ENCODE data around the gene GOLGA6L7. TPM values are rescaled to one million over a fixed set of nuclear protein-coding genes. Genes with fewer than 3 reads are reported as not detected.
"Not testable (repeated sequence)": the region's sequence is repeated elsewhere in the genome, so short reads cannot be mapped to it uniquely, and the experiment has no call there.

GOLGA6L7 gene, protein sequence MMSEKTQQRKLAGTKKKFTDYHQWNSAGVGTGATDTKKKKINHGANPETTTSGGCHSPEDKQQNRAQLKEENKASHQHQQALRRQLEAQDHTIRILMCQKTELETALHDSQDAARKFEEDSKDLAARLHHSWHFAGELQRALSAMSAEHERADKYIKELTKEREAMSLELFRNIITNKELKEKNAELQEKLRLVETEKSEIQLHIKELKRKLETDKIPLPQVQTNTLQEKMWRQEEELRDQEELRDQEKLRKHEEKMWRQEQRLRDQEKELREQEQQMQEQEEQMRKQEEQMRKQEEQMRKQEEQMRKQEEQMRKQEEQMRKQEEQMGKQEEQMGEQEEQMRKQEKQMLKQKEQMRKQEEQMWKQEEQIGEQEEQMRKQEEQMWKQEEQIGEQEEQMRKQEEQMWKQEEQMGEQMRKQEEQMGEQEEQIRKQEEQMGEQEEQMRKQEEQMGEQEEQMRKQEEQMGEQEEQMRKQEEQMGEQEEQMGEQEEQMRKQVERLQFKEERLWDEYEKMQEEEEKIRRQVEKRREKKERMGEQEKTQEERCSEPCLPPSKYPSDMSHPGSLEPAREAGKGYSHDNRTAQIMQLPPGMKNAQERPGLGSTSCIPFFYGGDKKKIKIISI
- total RNA-seq (2014; rRNA removed; shearing (Covaris generic)): not detected in 2 replicates

DNA sequence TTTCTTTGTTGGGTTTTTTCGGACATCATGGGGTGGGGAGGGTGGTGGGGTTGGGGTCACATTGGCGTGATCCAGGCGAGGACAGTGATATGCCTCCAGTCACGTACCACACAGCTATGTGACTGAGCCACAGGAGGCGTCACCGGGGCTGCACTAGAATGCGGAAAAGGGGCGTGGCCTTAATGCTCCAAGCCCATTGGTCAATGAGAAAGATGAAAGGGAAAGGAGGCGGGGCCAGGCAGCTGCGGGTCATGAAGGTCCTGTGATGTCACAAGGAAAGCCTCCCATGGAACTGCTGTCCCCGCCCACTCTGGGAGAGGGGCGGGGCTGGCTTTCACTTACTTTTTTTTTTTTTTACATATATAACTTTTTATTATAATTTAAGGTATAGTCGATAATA is at the start of gene GOLGA6L7:
Gene GOLGA6L7, minus strand, starts transcription at position 124 of the 400 bp plus-strand sequence. Its CDS starts 95 bp downstream, at position 29.
- H3K27me3 ChIP-seq (ENCODE audit: control insufficient read depth, insufficient read depth, low read length); H3K4me3 ChIP-seq (ENCODE audit: insufficient read depth, low read depth, low read length); H3K36me3 ChIP-seq (replicated peaks; ENCODE audit: control insufficient read depth, insufficient read depth, low read length): not testable (repeated sequence)
- DNase-seq: peak; percentile 52

- H3K36me3 ChIP-seq (replicated peaks; ENCODE audit: control insufficient read depth, insufficient read depth, low read length): no peaks in the 10 kb centered on the region
- DNase-seq: no peak
- H3K4me3 ChIP-seq (ENCODE audit: insufficient read depth, low read depth, low read length): no peak overlapping the region
- no peaks in the 10 kb centered on the region for H3K27me3 ChIP-seq (ENCODE audit: control insufficient read depth, insufficient read depth, low read length)
Observed at GRCh38 chr15:28897861-28898585, 49.6 kb upstream of the GOLGA6L7 start.

- DNase-seq: no peak
- no peak overlapping the region for H3K4me3 ChIP-seq (ENCODE audit: insufficient read depth, low read depth, low read length)
- no peaks in the 10 kb centered on the region for H3K27me3 ChIP-seq (ENCODE audit: control insufficient read depth, insufficient read depth, low read length)
- no peaks in the 10 kb centered on the region for H3K36me3 ChIP-seq (replicated peaks; ENCODE audit: control insufficient read depth, insufficient read depth, low read length)
Observed at GRCh38 chr15:28896951-28897350, 48.5 kb upstream of the GOLGA6L7 start.

DNA sequence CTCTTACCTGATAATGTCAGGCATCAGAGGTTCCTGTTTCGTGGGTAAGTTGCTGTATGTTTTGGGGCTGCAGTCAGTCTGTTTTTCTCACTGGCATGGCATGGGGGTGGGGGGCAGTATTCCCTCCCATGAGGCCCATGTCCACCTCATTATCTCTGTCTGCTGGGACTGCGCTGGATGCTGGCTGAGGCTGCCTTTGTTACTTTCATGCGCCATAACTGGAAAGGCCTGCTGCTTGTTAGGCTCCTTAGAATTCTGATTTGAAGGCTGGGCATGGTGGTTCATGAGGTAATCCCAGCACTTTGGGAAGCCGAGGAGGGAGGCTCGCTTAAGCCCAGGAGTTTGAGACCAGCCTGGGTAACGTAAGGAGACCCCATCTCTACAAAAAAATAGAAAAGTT is 47.1 kb upstream of the GOLGA6L7 start:
- DNase-seq: no peak
- no peaks in the 10 kb centered on the region for H3K36me3 ChIP-seq (replicated peaks; ENCODE audit: control insufficient read depth, insufficient read depth, low read length)

DNA sequence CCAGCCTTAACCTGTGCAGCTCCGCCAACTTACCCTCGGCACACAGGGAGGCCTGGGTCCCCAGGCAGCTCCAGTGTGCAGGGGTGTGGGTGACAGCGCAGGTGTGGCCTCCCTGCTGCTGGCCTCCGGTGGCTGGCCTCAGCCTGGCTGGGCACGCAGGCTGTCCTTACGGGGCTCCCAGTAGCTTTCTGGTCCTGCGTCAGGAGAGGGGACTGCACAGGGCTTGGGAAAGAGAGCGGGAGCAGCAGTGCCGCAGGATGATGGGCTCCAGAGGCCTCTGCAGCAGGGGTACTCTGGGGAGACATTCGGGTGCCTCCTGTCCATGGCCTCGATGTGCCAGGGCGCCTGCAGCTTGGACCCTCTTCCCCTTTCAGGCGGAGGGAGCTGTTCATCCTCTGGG is 46.7 kb upstream of the GOLGA6L7 start:
- no peaks in the 10 kb centered on the region for H3K36me3 ChIP-seq (replicated peaks; ENCODE audit: control insufficient read depth, insufficient read depth, low read length)
- H3K27me3 ChIP-seq (ENCODE audit: control insufficient read depth, insufficient read depth, low read length): no peaks in the 10 kb centered on the region
- H3K4me3 ChIP-seq (ENCODE audit: insufficient read depth, low read depth, low read length): no peak overlapping the region
- DNase-seq: peak; percentile 58

More for the DNA sequence above, 47.1 kb upstream of the GOLGA6L7 start:
- Histone ChIP-seq H3K4me3 (ENCODE audit: insufficient read depth, low read depth, low read length) (no peak overlapping the region), H3K27me3 (ENCODE audit: control insufficient read depth, insufficient read depth, low read length) (no peaks in the 10 kb centered on the region)

GRCh38 chr15:28894631-28895030 is 46.2 kb upstream of the GOLGA6L7 start:
- peak; percentile 41 for DNase-seq
- Histone ChIP-seq H3K27me3 (ENCODE audit: control insufficient read depth, insufficient read depth, low read length) (no peaks in the 10 kb centered on the region), H3K4me3 (ENCODE audit: insufficient read depth, low read depth, low read length) (no peak overlapping the region), H3K36me3 (replicated peaks; ENCODE audit: control insufficient read depth, insufficient read depth, low read length) (no peaks in the 10 kb centered on the region)

GRCh38 chr15:28892789-28893610 is 44.6 kb upstream of the GOLGA6L7 start:
- peaks cover 1% of the 10 kb centered on the region; the same call in 1 of the 2 replicates for H3K27me3 ChIP-seq (ENCODE audit: control insufficient read depth, insufficient read depth, low read length)
- no peak for DNase-seq

GRCh38 chr15:28891588-28891987 is 43.1 kb upstream of the GOLGA6L7 start:
- no peaks in the 10 kb centered on the region for H3K36me3 ChIP-seq (replicated peaks; ENCODE audit: control insufficient read depth, insufficient read depth, low read length)
- H3K4me3 ChIP-seq (ENCODE audit: insufficient read depth, low read depth, low read length): no peak overlapping the region
- DNase-seq: no peak

More at GRCh38 chr15:28892789-28893610, 44.6 kb upstream of the GOLGA6L7 start:
- Histone ChIP-seq H3K4me3 (ENCODE audit: insufficient read depth, low read depth, low read length) (no peak overlapping the region), H3K36me3 (replicated peaks; ENCODE audit: control insufficient read depth, insufficient read depth, low read length) (no peaks in the 10 kb centered on the region)

GRCh38 chr15:28890711-28891495 is 42.5 kb upstream of the GOLGA6L7 start:
- no peaks in the 10 kb centered on the region for H3K36me3 ChIP-seq (replicated peaks; ENCODE audit: control insufficient read depth, insufficient read depth, low read length)
- H3K4me3 ChIP-seq (ENCODE audit: insufficient read depth, low read depth, low read length): no peak overlapping the region
- H3K27me3 ChIP-seq (ENCODE audit: control insufficient read depth, insufficient read depth, low read length): peaks cover 18% of the 10 kb centered on the region
- no peak for DNase-seq

More at GRCh38 chr15:28891588-28891987, 43.1 kb upstream of the GOLGA6L7 start:
- H3K27me3 ChIP-seq (ENCODE audit: control insufficient read depth, insufficient read depth, low read length): peaks cover 13% of the 10 kb centered on the region

- not testable (repeated sequence) for H3K4me3 ChIP-seq (ENCODE audit: insufficient read depth, low read depth, low read length); DNase-seq; H3K36me3 ChIP-seq (replicated peaks; ENCODE audit: control insufficient read depth, insufficient read depth, low read length)
- peaks cover 24% of the 10 kb centered on the region for H3K27me3 ChIP-seq (ENCODE audit: control insufficient read depth, insufficient read depth, low read length)
Observed at GRCh38 chr15:28890291-28890690, 41.8 kb upstream of the GOLGA6L7 start.

DNA sequence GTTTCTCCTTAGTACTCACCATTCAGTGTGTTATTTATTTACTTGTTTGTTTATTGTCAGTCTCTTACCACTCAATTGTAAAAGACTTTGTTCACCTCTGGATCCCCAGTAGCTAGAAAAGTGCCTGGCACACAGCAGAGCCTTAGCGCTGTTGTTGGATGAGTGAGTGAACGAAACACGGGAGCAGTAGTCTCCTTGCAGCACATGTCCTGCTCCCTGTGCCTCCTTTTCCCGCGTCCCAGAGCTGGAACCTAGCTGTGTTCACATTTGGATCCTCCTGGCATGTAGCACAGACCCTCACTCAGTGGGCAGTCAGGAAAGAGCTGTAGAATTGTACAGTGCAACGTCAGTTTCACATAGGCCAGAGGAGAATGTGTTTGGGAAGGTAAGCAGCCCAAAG is 41.4 kb upstream of the GOLGA6L7 start:
- not testable (repeated sequence) for H3K36me3 ChIP-seq (replicated peaks; ENCODE audit: control insufficient read depth, insufficient read depth, low read length); DNase-seq; H3K4me3 ChIP-seq (ENCODE audit: insufficient read depth, low read depth, low read length)
- H3K27me3 ChIP-seq (ENCODE audit: control insufficient read depth, insufficient read depth, low read length): peaks cover 28% of the 10 kb centered on the region

DNA sequence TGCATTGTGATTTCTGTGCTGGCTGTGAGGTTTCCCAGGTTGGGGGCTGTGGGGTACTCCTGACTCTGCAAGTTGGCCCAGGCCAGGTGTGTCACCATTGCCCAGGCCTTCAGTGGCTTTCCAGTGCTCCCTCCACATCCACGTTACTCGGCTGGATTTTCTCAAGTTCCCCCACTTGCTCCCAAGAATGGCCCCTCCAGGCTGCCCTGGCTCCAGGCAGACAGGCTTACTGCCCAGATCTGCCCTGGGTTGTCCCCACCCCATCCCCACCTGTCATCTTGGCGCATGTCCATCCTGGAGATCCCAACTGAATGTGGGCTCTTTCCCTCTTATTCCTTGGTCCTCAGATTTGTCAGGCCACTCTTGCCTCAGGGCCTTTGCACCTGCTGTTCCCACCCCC is 40.9 kb upstream of the GOLGA6L7 start:
- DNase-seq: no peak
- Histone ChIP-seq H3K4me3 (ENCODE audit: insufficient read depth, low read depth, low read length) (no peak overlapping the region), H3K36me3 (replicated peaks; ENCODE audit: control insufficient read depth, insufficient read depth, low read length) (no peaks in the 10 kb centered on the region)

DNA sequence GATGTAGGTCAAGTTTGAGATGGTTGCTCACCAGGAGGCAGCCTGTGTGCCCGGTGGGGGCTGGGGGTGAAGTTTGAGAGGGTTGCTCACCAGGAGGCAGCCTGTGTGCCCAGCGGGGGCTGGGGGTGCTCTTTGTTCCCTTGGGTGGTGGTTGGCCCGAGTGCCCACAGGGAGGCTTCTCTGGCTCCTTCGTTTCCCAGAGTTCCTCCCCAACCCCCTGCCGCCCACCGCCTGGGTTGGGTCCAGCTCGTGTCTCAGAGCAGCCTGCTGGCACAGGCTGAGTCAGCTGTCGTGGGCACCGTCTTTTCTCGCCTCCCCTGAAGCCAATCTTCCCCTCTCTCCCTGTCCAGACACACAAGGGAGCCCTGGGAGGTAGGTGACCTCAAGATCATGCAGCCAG is 40.5 kb upstream of the GOLGA6L7 start:
- H3K4me3 ChIP-seq (ENCODE audit: insufficient read depth, low read depth, low read length): no peak overlapping the region
- no peaks in the 10 kb centered on the region for H3K36me3 ChIP-seq (replicated peaks; ENCODE audit: control insufficient read depth, insufficient read depth, low read length)
- peaks cover 34% of the 10 kb centered on the region for H3K27me3 ChIP-seq (ENCODE audit: control insufficient read depth, insufficient read depth, low read length)
- no peak for DNase-seq

More for the DNA sequence above, 40.9 kb upstream of the GOLGA6L7 start:
- peaks cover 34% of the 10 kb centered on the region for H3K27me3 ChIP-seq (ENCODE audit: control insufficient read depth, insufficient read depth, low read length)
